BLaER1 treated with 17β-estradiol and CSF1 and Interleukin-3, amounts not matched to agents 10 nM and 100 nM (cell line): ENCODE measurements around the gene LPO.
A peak's percentile ranks its signal among the peaks of the same experiment; 100 is the strongest.

Experiments used
- H3K27ac ChIP-seq, 11 experiments: shearing (Covaris generic); formaldehyde crosslinking; 2 replicates each; pipeline ENCODE4 v1.8.1; 2022
- H3K27me3 ChIP-seq, 11 experiments: shearing (Covaris generic); formaldehyde crosslinking; 2 replicates each; pipeline ENCODE4 v1.8.1; 2022
- H3K36me3 ChIP-seq, 11 experiments: shearing (Covaris generic); formaldehyde crosslinking; 2 replicates each; pipeline ENCODE4 v1.8.1; 2022
- H3K4me1 ChIP-seq, 10 experiments: shearing (Covaris generic); formaldehyde crosslinking; 2 replicates each; pipeline ENCODE4 v1.8.1; 2022
- H3K4me2 ChIP-seq, 11 experiments: shearing (Covaris generic); formaldehyde crosslinking; 2 replicates each; pipeline ENCODE4 v1.8.1; 2022
- H3K4me3 ChIP-seq, 10 experiments: shearing (Covaris generic); formaldehyde crosslinking; 2 replicates each; pipeline ENCODE4 v1.8.1; 2022
- H3K9ac ChIP-seq, 11 experiments: shearing (Covaris generic); formaldehyde crosslinking; 2 replicates each; pipeline ENCODE4 v1.8.1; 2022
- H3K9me3 ChIP-seq, 11 experiments: shearing (Covaris generic); formaldehyde crosslinking; replicated peaks in 1 of 11; 2 replicates each; pipeline ENCODE4 v1.8.1; 2022
- H4K20me1 ChIP-seq, 11 experiments: shearing (Covaris generic); formaldehyde crosslinking; 2 replicates each; pipeline ENCODE4 v1.8.1; 2022
- Cebpa-rat ChIP-seq, 11 experiments: shearing (Covaris generic); IDR thresholded peaks; 2 replicates each; pipeline ENCODE4 v1.8.1; 2022

The LPO gene

DNA sequence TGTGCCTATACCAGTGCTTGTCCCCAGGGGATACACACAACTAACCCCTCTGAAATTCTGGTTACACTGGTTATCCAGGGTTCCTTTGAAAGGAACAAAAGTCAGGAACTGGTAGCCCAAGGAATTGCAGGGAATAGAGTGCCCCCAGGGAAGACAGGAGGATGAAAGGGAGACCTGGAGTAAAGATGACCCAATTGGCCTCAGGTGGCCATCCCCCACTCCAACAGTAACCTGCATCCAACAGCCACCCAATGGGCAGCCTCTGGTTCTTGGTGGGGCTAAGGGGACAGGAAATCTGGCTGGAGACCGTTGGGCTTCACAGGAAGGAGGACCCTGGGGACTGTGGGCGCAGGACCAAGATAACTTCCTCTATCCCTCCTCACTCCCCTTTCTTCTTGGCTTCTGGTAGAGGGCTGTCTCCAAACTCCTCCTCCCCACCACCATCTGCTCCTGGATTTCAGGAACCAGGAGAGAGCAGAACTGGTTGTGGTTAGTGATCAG, 43.2 kb downstream of the LPO start:
- peaks cover 0 to 18% (median 0%) of the 10 kb centered on the region in 11 experiments; a peak in 7 of 22 replicates for H3K9me3 ChIP-seq
- H3K27me3 ChIP-seq = no peaks in the 10 kb centered on the region
- TF ChIP-seq Cebpa-rat (IDR thresholded peaks at IDR 0.05) = no peak
- H3K4me3 ChIP-seq = 0 out of 20 replicates have a peak overlapping the region, but pooled peaks of 1 of the 10 experiments have one; percentile 2
- peak overlapping the region in 8 of 11 experiments; percentile 56 to 79 (median 71); a peak in 15 of 22 replicates for H3K9ac ChIP-seq
- peak overlapping the region in 9 of 11 experiments; percentile 32 to 87 (median 72); a peak in 18 of 22 replicates for H3K4me2 ChIP-seq
- 0 out of 22 replicates have a peak, but pooled peaks cover 0 to 3% (median 0%) of the 10 kb centered on the region in 11 experiments for H3K36me3 ChIP-seq
- peaks cover 27 to 95% (median 88%) of the 10 kb centered on the region in 10 experiments for H3K4me1 ChIP-seq
- H3K27ac ChIP-seq = peak overlapping the region in 9 of 11 experiments; percentile 57 to 97 (median 90); a peak in 18 of 22 replicates
- H4K20me1 ChIP-seq = no peaks in the 10 kb centered on the region

DNA sequence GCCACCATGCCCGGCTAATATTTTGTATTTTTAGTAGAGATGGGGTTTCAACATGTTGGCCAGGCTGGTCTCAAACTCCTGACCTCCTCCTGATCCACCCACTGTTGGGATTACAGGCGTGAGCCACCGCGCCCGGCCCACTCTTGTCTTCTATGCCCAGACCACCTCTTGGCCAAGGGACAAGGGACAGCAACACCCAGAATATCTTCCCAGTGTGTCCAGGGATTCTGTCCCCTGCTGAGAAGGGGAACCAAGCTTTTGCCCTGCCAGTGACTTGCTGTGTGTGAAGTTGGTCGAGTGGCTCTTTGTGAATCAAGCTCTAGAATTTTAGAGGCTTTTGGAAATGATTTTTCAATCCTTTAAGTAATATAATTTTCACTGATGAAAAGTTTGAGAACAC, 44.1 kb downstream of the LPO start:
- Histone ChIP-seq H3K4me2 (peak overlapping the region in 9 of 11 experiments; percentile 32 to 87 (median 72); a peak in 17 of 22 replicates), H3K27me3 (no peaks in the 10 kb centered on the region), H3K9me3 (peaks cover 0 to 18% (median 0%) of the 10 kb centered on the region in 11 experiments; a peak in 7 of 22 replicates), H3K9ac (peak overlapping the region in 8 of 11 experiments; percentile 53 to 79 (median 74); a peak in 15 of 22 replicates), H3K4me3 (no peak overlapping the region), H4K20me1 (no peaks in the 10 kb centered on the region), H3K4me1 (peaks cover 28 to 96% (median 87%) of the 10 kb centered on the region in 10 experiments), H3K36me3 (0 out of 22 replicates have a peak, but pooled peaks cover 0 to 3% (median 0%) of the 10 kb centered on the region in 11 experiments), H3K27ac (peak overlapping the region in 9 of 11 experiments; percentile 57 to 97 (median 90); a peak in 17 of 22 replicates)
- no peak for TF ChIP-seq Cebpa-rat (IDR thresholded peaks at IDR 0.05)

DNA sequence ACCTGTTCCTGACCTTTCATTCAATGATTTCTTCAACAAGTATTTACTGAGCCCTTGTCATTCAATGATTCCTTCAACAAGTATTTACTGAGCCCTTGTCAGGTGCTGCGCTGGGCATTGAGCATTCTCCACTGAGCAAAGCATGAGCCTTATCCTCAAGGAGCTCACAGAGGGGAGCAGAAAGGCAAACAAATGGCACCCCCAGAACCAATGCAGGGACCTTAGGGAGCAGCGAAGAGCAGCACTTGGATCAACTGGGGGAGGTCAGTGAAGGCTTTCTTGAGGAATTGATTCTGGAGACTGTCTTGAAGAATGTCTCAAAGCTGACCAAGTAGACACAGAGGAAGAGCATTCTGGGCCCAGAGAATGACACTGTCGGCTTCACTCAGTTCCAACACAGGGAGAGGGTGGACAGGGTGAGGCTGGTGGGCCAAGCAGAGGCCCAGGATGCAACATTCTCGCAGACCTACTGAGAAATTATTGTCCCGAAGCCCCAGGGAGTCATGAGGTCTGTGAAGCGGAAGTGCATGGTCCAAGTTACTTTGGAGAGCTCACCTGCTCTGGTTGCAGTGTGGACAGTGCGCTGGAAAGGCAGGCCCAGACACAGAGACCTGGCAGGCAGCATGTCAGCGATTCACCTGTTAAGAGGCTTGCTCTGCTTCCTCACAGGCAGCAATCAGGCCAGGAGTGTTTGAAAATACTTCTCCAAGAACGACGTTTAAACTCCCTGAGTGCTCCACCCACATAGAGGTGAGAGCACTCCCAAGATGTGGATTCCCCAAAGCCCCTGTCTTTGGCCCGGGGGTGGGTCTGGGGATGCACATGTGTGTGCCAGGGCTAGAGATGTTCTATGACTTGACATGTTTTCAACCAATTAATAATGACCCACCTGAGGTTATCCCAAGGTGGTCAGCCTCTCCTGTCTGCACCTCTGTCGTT, 45.6 kb downstream of the LPO start:
- Histone ChIP-seq H3K4me3 (peak overlapping the region in 3 of 10 experiments; percentile 12 to 21 (median 14); a peak in 3 of 20 replicates), H3K9me3 (peaks cover 0 to 18% (median 0%) of the 10 kb centered on the region in 11 experiments; a peak in 7 of 22 replicates), H3K4me2 (peak overlapping the region; percentile 74 to 89 (median 85)), H4K20me1 (no peaks in the 10 kb centered on the region), H3K36me3 (0 out of 22 replicates have a peak, but pooled peaks cover 0 to 3% (median 0%) of the 10 kb centered on the region in 11 experiments), H3K27ac (peak overlapping the region in 10 of 11 experiments; percentile 28 to 97 (median 90); a peak in 19 of 22 replicates), H3K4me1 (peaks cover 34 to 95% (median 75%) of the 10 kb centered on the region in 10 experiments), H3K9ac (peak overlapping the region in 9 of 11 experiments; percentile 41 to 84 (median 77); a peak in 17 of 22 replicates), H3K27me3 (no peaks in the 10 kb centered on the region)
- no peak for TF ChIP-seq Cebpa-rat (IDR thresholded peaks at IDR 0.05)

DNA sequence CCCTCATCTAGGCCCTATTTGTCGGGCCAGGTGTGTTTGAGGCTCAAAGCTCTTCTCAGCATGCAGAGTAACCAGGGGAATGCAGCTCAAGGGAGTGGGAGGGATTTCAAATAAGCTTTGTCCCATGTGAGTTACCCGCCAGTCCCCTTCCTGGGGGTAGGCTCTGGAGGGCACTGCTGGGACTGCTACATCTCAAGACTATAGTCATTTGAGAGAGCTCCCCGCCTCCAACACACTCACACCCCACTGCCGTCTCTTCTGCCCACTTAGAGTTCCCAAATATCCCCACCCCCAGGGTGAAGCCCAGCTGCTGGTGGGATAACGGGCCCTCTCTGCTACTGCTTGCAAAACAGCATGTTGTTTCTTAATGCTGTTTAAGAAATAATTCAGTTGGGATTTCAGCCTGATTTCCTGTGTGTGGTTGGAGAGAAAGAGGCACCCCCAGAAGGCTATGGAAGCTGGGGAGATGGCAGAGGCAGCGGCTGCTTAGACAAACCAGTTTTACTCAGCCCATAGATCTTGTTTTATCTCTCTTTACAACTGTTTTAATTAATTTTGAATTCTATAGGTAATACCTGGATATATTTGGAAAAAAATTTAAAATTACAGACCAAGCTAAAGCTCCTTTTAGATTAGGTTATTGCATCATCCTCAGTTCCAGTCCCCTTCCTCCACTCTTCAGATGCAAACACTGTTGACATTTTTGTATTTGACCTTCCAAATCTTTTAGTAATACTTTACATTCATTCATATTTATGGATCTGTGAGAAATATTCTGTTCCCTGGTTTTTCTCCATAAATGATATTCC, 46.4 kb downstream of the LPO start:
- Histone ChIP-seq H3K4me3 (peak overlapping the region in 4 of 10 experiments; percentile 12 to 21 (median 15); a peak in 4 of 20 replicates), H3K4me1 (peaks cover 34 to 95% (median 73%) of the 10 kb centered on the region in 10 experiments), H3K4me2 (peak overlapping the region; percentile 74 to 89 (median 85)), H3K27ac (peak overlapping the region in 10 of 11 experiments; percentile 28 to 97 (median 90); a peak in 19 of 22 replicates), H3K9me3 (peaks cover 0 to 18% (median 0%) of the 10 kb centered on the region in 11 experiments; a peak in 7 of 22 replicates), H3K9ac (peak overlapping the region in 9 of 11 experiments; percentile 41 to 84 (median 77); a peak in 18 of 22 replicates), H3K36me3 (0 out of 22 replicates have a peak, but pooled peaks cover 0 to 3% (median 0%) of the 10 kb centered on the region in 11 experiments), H3K27me3 (no peaks in the 10 kb centered on the region), H4K20me1 (no peaks in the 10 kb centered on the region)
- TF ChIP-seq Cebpa-rat (IDR thresholded peaks at IDR 0.05) = peak in 9 of 11 experiments; percentile 65 to 96 (median 88); a peak in 16 of 22 replicates

DNA sequence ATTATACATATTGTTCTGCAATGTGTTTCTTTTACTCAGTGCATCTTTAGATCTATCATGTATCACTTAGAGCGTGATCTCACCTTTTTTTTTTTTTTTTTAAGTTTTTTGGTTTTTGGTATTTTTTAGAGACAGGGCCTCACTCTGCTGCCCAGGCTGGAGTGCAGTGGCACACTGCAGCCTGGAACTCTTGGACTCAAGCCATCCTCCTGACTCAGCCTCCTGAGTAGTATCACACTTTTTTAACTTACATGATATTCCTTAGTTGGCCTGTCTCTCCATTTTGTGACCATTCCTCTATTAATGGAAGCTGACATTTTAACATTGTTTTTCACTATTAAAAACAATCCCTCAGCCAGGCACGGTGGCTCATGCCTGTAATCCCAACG, 47.0 kb downstream of the LPO start:
- Histone ChIP-seq H3K27me3 (no peaks in the 10 kb centered on the region), H3K36me3 (0 out of 22 replicates have a peak, but pooled peaks cover 0 to 3% (median 0%) of the 10 kb centered on the region in 11 experiments), H3K9ac (peak overlapping the region in 9 of 11 experiments; percentile 17 to 84 (median 77); a peak in 17 of 22 replicates), H3K4me3 (no peak overlapping the region), H3K4me2 (peak overlapping the region; percentile 55 to 89 (median 83); a peak in 21 of 22 replicates), H3K27ac (peak overlapping the region in 9 of 11 experiments; percentile 65 to 97 (median 90); a peak in 18 of 22 replicates), H3K4me1 (peaks cover 34 to 95% (median 71%) of the 10 kb centered on the region in 10 experiments), H3K9me3 (peaks cover 0 to 18% (median 0%) of the 10 kb centered on the region in 11 experiments; a peak in 7 of 22 replicates), H4K20me1 (no peaks in the 10 kb centered on the region)
- no peak for TF ChIP-seq Cebpa-rat (IDR thresholded peaks at IDR 0.05)

DNA sequence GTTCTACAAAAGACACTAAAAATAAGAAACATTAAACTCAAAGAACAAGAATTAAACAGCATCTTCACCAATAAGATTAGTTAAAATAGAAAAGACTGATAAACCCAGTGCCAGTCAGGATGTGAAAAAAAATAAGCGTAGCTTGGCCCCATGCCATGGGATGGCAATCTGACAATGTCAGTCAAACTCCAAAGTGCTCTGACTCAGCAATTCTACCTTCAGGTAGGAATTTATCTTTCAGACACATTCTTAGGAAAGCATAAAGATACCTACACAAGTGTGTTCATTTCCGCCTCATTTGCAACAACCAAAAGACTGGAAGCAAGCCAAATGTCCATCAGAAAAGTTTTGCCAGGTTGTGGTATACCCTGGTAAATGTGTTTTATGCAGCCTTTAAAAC, 51.5 kb downstream of the LPO start:
- 0 out of 22 replicates have a peak, but pooled peaks cover 0 to 4% (median 0%) of the 10 kb centered on the region in 11 experiments for H3K9me3 ChIP-seq
- peaks cover 11 to 54% (median 34%) of the 10 kb centered on the region in 10 experiments for H3K4me1 ChIP-seq
- peak overlapping the region in 5 of 11 experiments; percentile 4 to 97 (median 49); a peak in 6 of 22 replicates for H3K27ac ChIP-seq
- no peak for TF ChIP-seq Cebpa-rat (IDR thresholded peaks at IDR 0.05)
- peak overlapping the region in 6 of 11 experiments; percentile 2 to 48 (median 22); a peak in 8 of 22 replicates for H3K4me2 ChIP-seq
- H3K4me3 ChIP-seq = no peak overlapping the region
- no peaks in the 10 kb centered on the region for H3K36me3 ChIP-seq
- H4K20me1 ChIP-seq = no peaks in the 10 kb centered on the region
- no peak overlapping the region for H3K9ac ChIP-seq
- H3K27me3 ChIP-seq = no peaks in the 10 kb centered on the region

DNA sequence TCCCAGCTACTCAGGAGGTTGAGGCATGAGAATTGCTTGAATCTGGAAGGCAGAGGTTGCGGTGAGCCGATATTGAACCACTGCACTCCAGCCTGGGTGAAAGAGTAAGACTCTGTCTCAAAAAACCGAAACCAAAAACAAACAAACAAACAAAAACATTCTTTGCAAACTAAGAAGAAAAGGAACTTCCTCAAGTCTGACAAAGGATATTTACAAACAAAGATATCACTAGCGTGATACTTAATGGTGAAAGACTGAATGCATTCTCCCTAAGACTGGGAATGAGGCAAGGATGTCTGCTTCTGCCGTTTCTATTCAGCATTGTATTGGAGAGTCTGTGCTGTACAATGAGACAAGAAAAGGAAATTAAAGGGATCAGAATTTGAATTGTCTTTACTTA, 52.9 kb downstream of the LPO start:
- H3K4me2 ChIP-seq = peak overlapping the region in 2 of 11 experiments; percentile 7 to 29; a peak in 2 of 22 replicates
- TF ChIP-seq Cebpa-rat (IDR thresholded peaks at IDR 0.05) = no peak
- no peak overlapping the region for H3K27ac ChIP-seq
- no peaks in the 10 kb centered on the region for H3K27me3 ChIP-seq
- H3K9ac ChIP-seq = no peak overlapping the region
- 0 out of 22 replicates have a peak, but pooled peaks cover 0 to 4% (median 0%) of the 10 kb centered on the region in 11 experiments for H3K9me3 ChIP-seq
- no peaks in the 10 kb centered on the region for H3K36me3 ChIP-seq
- H3K4me1 ChIP-seq = peaks cover 0 to 40% (median 22%) of the 10 kb centered on the region in 10 experiments; a peak in 14 of 20 replicates
- no peak overlapping the region for H3K4me3 ChIP-seq
- H4K20me1 ChIP-seq = no peaks in the 10 kb centered on the region
